Type B pancreatic cell (in vitro differentiated cells): ENCODE data around the gene ANKH. TPM values are rescaled to one million over a fixed set of nuclear protein-coding genes. Genes with fewer than 3 reads are reported as not detected.
"Not testable (repeated sequence)": the region's sequence is repeated elsewhere in the genome, so short reads cannot be mapped to it uniquely, and the experiment has no call there.

Experiments used
- DNase-seq: peaks from one replicate; pipeline ENCODE4 v3.0.0; 2021; ENCODE audit warnings: mixed read lengths; ENCODE audit not compliant: unreplicated experiment; ENCODE audit errors: extremely low spot score
- H3K27ac Mint-ChIP-seq: 2 replicates; pipeline ENCODE4 v1.8.0; 2021; ENCODE audit warnings: mild to moderate bottlenecking, mixed read lengths
- H3K27me3 Mint-ChIP-seq: 2 replicates; pipeline ENCODE4 v1.8.0; 2021; ENCODE audit warnings: mixed read lengths
- H3K36me3 Mint-ChIP-seq: 2 replicates; pipeline ENCODE4 v1.8.0; 2021; ENCODE audit warnings: mixed read lengths
- H3K4me1 Mint-ChIP-seq: one replicate; pipeline ENCODE4 v1.8.0; 2021; ENCODE audit warnings: mixed read lengths; ENCODE audit not compliant: unreplicated experiment
- H3K4me3 Mint-ChIP-seq: 2 replicates; pipeline ENCODE4 v1.8.0; 2021; ENCODE audit warnings: mild to moderate bottlenecking, mixed read lengths
- H3K9me3 Mint-ChIP-seq: 2 replicates; pipeline ENCODE4 v1.8.0; 2021; ENCODE audit warnings: mixed read lengths
- CTCF ChIP-seq: fragments of 200-600 bp; sonication (generic); conservative IDR thresholded peaks from 2 replicates; pipeline ENCODE4 v1.5.0; 2021; ENCODE audit warnings: antibody characterized with exemption, mild to moderate bottlenecking
- total RNA-seq: library from RNA; stranded (reverse); gene quantifications from 2 replicates; pipeline ENCODE4 v1.2.1, GENCODE V29; 2021; ENCODE audit warnings: low replicate concordance

ANKH gene
- total RNA-seq, 1 donor from 2014 or later: 41.1 TPM

DNA sequence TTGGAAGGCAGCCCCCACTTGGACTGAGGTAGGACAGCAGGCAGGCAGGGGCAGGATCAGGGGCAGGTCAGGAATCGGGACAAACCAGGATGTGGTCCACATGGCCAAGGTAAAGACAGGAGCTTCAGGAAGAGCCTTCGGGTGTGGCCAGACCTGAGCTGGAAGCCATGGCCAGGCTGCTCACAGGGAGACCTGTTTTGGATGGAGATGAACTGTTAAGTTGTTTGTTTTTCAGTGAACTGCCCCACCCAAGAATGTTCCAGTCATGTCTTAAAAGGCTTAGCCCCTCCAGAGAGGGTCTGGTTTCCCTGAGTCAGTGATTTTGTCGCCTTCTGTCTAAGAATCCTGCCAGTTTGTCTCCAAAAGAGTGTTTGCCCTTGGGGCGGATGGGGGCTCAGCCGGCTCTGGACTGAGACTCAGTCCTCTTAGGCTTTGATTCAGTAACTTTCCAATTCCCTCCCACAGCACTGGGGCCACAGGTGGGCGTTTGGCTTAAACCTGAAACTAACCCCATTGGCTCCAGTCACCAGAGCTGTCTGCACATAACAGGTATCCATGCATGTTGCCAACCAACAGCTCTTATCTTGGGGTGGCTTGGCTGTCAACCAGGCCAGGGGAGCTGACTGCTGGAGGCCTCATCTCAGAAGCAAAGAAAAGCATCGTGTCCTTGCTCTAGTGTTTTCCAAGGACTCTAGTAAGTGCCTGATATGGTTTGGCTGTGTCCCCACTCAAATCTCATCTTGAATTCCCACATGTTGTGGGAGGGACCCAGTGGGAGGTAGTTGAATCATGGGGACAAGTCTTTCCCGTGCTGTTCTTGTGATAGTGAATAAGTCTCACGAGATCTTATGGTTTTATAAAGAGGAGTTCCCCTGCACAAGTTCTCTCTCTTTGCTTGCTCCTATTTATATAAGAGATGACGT lies 11.3 kb upstream of the ANKH start:
- H3K27ac Mint-ChIP-seq: no peak overlapping the region
- no peaks in the 10 kb centered on the region for H3K27me3 Mint-ChIP-seq
- H3K4me1 Mint-ChIP-seq: peaks cover 6% of the 10 kb centered on the region
- TF ChIP-seq CTCF: no peak
- no peak for DNase-seq
- no peak overlapping the region for H3K4me3 Mint-ChIP-seq
- no peaks in the 10 kb centered on the region for H3K9me3 Mint-ChIP-seq
- H3K36me3 Mint-ChIP-seq: no peaks in the 10 kb centered on the region

DNA sequence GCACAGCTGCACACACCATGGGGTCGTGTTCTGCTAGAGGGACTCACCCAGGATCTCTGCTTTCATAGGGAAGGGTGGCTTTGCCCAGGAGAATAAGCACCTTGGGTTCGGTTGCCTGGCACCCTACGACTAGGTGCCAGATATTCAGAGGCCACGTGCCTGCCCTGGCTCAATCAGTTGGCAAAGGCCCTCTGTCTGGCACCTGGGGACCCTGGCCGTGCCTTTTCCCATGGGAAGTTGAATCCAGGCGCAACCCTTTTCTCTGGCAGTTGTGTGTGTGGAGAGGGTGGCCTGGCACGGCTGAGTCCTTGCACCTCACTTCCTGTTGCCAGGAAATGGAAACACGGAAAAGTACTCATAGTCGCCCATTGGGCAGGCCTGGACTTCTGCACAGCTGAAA lies 10.2 kb upstream of the ANKH start:
- TF ChIP-seq CTCF: no peak
- H3K27me3 Mint-ChIP-seq: no peaks in the 10 kb centered on the region

DNA sequence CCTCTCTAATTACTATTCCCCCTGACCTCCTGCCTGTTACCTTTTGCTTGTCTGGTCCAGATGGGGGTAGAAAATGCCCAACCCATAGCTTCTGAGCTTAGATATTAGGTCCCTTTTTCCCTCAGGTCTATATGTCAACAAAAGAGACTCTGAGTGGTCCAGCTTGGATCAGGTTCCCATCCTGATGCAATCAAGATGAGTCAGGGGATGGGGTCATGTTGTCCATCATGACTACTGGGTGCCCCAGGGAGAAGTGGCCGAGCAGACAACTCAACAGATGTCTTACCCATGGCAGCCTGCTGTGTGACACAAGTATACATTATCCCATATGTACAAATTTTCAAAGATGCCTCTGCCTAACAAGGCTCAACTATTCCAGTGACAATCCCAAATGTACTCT lies 9.1 kb upstream of the ANKH start:
- no peaks in the 10 kb centered on the region for H3K9me3 Mint-ChIP-seq

More for the DNA sequence above, 10.2 kb upstream of the ANKH start:
- no peaks in the 10 kb centered on the region for H3K36me3 Mint-ChIP-seq
- no peak for DNase-seq
- H3K9me3 Mint-ChIP-seq: no peaks in the 10 kb centered on the region
- H3K4me3 Mint-ChIP-seq: no peak overlapping the region
- peaks cover 6% of the 10 kb centered on the region for H3K4me1 Mint-ChIP-seq
- no peak overlapping the region for H3K27ac Mint-ChIP-seq

DNA sequence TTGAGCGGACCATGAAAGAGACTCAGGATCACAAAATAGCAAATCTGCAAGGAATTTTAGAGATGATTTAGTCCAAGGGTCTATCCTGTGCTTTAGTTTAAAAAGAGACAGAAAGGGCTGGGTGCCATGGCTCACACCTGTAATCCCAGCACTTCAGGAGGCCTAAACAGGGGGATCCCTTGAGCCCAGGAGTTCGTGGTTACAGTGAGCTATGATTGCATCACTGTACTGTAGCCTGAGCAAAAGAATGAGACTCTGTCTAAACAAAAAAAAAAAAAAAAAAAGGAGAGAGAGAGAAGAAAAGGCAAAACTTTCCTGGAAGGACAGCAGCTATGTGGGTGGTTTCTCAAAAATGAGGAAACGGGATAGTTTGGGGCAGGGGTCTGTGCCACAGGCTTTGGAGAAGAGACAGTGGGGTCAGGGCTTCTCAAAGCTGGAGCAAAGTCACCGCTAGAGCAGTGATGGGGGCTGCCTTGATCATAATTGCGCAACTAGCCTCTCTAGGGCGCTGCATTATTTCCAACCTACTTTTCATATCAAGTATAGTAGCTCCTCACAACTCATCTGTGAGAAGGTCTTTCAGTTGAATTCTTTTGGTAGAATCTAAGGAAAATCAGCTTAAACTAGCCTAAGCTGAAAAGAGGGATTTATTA lies 8.5 kb upstream of the ANKH start:
- TF ChIP-seq CTCF: no peak
- H3K9me3 Mint-ChIP-seq: no peaks in the 10 kb centered on the region
- peaks cover 6% of the 10 kb centered on the region for H3K4me1 Mint-ChIP-seq
- H3K4me3 Mint-ChIP-seq: no peak overlapping the region
- H3K27ac Mint-ChIP-seq: no peak overlapping the region
- H3K36me3 Mint-ChIP-seq: no peaks in the 10 kb centered on the region
- no peak for DNase-seq
- H3K27me3 Mint-ChIP-seq: no peaks in the 10 kb centered on the region

More for the DNA sequence above, 9.1 kb upstream of the ANKH start:
- no peak overlapping the region for H3K27ac Mint-ChIP-seq
- peaks cover 6% of the 10 kb centered on the region for H3K4me1 Mint-ChIP-seq
- no peak for DNase-seq
- no peaks in the 10 kb centered on the region for H3K36me3 Mint-ChIP-seq
- TF ChIP-seq CTCF: no peak
- H3K27me3 Mint-ChIP-seq: no peaks in the 10 kb centered on the region
- H3K4me3 Mint-ChIP-seq: no peak overlapping the region

GRCh38 chr5:14879393-14879792 lies 7.8 kb upstream of the ANKH start:
- TF ChIP-seq CTCF: no peak
- no peaks in the 10 kb centered on the region for H3K9me3 Mint-ChIP-seq
- no peak overlapping the region for H3K27ac Mint-ChIP-seq
- H3K4me1 Mint-ChIP-seq: peaks cover 6% of the 10 kb centered on the region
- DNase-seq: no peak
- no peak overlapping the region for H3K4me3 Mint-ChIP-seq
- no peaks in the 10 kb centered on the region for H3K27me3 Mint-ChIP-seq
- no peaks in the 10 kb centered on the region for H3K36me3 Mint-ChIP-seq

DNA sequence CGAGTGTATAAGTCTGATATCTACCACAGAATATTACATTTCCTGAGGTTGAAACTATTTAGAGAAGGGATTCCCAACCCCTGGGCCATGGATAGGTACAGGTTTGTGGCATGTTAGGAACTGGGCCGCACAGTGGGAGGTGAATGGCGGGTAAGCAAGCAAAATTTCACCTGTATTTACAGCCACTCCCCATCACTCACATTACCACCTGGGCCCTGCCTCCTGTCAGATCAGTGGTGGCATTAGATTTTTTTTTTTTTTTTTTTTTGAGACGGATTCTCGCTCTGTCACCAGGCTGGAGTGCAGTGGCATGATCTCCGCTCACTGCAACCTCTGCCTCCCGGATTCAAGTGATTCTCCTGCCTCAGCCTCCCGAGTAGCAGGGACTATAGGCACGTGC lies 6.6 kb upstream of the ANKH start:
- H3K27me3 Mint-ChIP-seq, H3K9me3 Mint-ChIP-seq, H3K4me3 Mint-ChIP-seq, H3K36me3 Mint-ChIP-seq, H3K4me1 Mint-ChIP-seq, DNase-seq, H3K27ac Mint-ChIP-seq: not testable (repeated sequence)
